ENCODE results near the gene RBM7.

Gene RBM7

GRCh38 chr11:114447444-114447843, 47.0 kb downstream of the RBM7 start:
- no peak for DNase-seq (ENCODE audit: low read depth)
- no peak for TF ChIP-seq CTCF (conservative IDR thresholded peaks at IDR 0.05; ENCODE audit: low read depth, low read length)
- H3K4me3 ChIP-seq (ENCODE audit: low read length): no peak overlapping the region

GRCh38 chr11:114447892-114448291, 47.4 kb downstream of the RBM7 start:
- DNase-seq (ENCODE audit: low read depth): no peak
- no peak for TF ChIP-seq CTCF (conservative IDR thresholded peaks at IDR 0.05; ENCODE audit: low read depth, low read length)
- H3K4me3 ChIP-seq (ENCODE audit: low read length): no peak overlapping the region

DNA sequence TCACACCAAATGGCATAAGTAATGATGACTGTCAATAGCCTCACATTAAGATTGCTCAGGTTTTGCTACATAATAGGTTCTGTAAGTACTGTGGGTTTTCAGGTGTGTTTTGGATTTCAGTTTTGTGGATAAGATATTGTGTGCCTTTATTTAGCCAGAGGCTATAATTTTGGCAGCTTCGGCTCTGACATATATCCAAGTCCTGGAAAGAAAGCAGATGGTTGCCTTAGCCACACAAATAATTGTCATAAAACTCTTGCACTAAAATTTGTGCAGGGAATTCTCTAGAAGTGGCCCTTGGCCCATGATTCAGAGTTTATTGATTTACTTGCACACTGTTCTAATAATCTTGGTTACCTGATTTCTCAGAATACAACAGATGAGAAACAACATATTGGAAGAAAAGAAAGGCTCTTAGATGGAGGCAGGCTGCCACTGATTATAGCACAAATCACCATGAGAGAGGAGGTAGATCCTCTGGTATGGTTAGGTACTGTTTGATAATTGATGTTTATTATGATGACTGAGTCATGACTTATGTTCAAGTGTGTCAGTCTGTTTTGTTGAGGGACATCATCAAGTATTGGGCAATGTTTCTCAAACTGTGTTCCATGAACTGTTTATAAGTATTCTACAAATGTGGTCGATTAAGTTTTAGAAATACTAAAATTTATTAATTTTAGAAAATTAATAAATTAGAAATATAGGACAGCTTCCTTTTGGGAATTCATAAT, 48.5 kb downstream of the RBM7 start:
- no peak for DNase-seq (ENCODE audit: low read depth)
- no peak for TF ChIP-seq CTCF (conservative IDR thresholded peaks at IDR 0.05; ENCODE audit: low read depth, low read length)
- H3K4me3 ChIP-seq (ENCODE audit: low read length): no peak overlapping the region

DNA sequence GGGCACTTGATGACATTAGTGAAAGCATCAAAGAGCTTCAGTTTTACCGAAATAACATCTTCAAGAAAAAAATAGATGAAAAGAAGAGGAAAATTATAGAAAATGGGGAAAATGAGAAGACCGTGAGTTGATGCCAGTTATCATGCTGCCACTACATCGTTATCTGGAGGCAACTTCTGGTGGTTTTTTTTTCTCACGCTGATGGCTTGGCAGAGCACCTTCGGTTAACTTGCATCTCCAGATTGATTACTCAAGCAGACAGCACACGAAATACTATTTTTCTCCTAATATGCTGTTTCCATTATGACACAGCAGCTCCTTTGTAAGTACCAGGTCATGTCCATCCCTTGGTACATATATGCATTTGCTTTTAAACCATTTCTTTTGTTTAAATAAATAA, 49.4 kb downstream of the RBM7 start:
- no peak overlapping the region for H3K4me3 ChIP-seq (ENCODE audit: low read length)
- TF ChIP-seq CTCF (conservative IDR thresholded peaks at IDR 0.05; ENCODE audit: low read depth, low read length): no peak
- DNase-seq (ENCODE audit: low read depth): no peak

GRCh38 chr11:114452399-114452798, 51.9 kb downstream of the RBM7 start:
- no peak for TF ChIP-seq CTCF (conservative IDR thresholded peaks at IDR 0.05; ENCODE audit: low read depth, low read length)
- no peak overlapping the region for H3K4me3 ChIP-seq (ENCODE audit: low read length)
- DNase-seq (ENCODE audit: low read depth): no peak
